SK-N-SH (cell line): Measurements from ENCODE around the gene FADS1. TPM values are rescaled to one million over a fixed set of nuclear protein-coding genes. Genes with fewer than 3 reads are reported as not detected.
A peak's percentile ranks its signal among the peaks of the same experiment; 100 is the strongest.

Source experiments
- CTCF ChIA-PET: fragments of 300-600, 350-600 bp; formaldehyde crosslinking; extraction: SDS; loops from one replicate; lab custom pipeline; 2021; lab: Yijun Ruan, JAX
- POLR2A ChIA-PET: fragments of 350-600 bp; sonication (Branson Sonifier 250); formaldehyde crosslinking; extraction: SDS; loops from one replicate; lab custom pipeline; 2020; ENCODE audit warnings: antibody characterized with exemption, inconsistent platforms; lab: Yijun Ruan, JAX
- DNase-seq: peaks from one replicate; pipeline ENCODE4 v3.0.0; 2012
- H2AFZ ChIP-seq: fragments of 200-600 bp; sonication (generic); 2 replicates; pipeline ENCODE4 v1.8.1; 2016; ENCODE audit warnings: antibody characterized with exemption, mild to moderate bottlenecking, low read depth
- H3F3A ChIP-seq: fragments of 200-600 bp; sonication (generic); replicated peaks from 2 replicates; pipeline ENCODE3; 2016; ENCODE audit warnings: antibody characterized with exemption, mild to moderate bottlenecking; ENCODE audit not compliant: insufficient read depth
- H3K27ac ChIP-seq, 2 experiments: fragments of 200-500 bp in 1 of 2; fragments of 200-600 bp in 1 of 2; sonication (Bioruptor generic) in 1 of 2; sonication (generic), shearing (Covaris generic) in 1 of 2; 2 replicates each; pipeline versions ENCODE4 v1.5.1 to v1.6.1; 2014 to 2016; ENCODE audit warnings: low read depth in 2 of 2, inconsistent platforms in 1 of 2, low read length in 1 of 2, mild to moderate bottlenecking in 1 of 2, mixed read lengths in 1 of 2
- H3K27me3 ChIP-seq: fragments of 200-600 bp; sonication (generic), shearing (Covaris generic); 2 replicates; pipeline ENCODE4 v1.6.1; 2016; ENCODE audit warnings: mixed run types; ENCODE audit not compliant: insufficient read depth
- H3K36me3 ChIP-seq, 2 experiments: fragments of 200-500 bp in 1 of 2; fragments of 200-600 bp in 1 of 2; sonication (Bioruptor generic) in 1 of 2; sonication (generic) in 1 of 2; replicated peaks in 1 of 2; 2 replicates each; pipeline versions ENCODE3 to v1.5.1; 2014 to 2016; ENCODE audit warnings: low read length in 1 of 2, mild to moderate bottlenecking in 1 of 2; ENCODE audit not compliant: insufficient read depth in 2 of 2, control insufficient read depth in 1 of 2
- H3K4me1 ChIP-seq, 2 experiments: fragments of 200-500 bp in 1 of 2; fragments of 200-600 bp in 1 of 2; sonication (Bioruptor generic) in 1 of 2; sonication (generic), shearing (Covaris generic) in 1 of 2; 2 replicates each; pipeline versions ENCODE4 v1.5.1 to v1.6.1; 2014 to 2016; ENCODE audit warnings: low read depth in 1 of 2, low read length in 1 of 2, mixed run types in 1 of 2; ENCODE audit not compliant: insufficient read depth in 2 of 2, control insufficient read depth in 1 of 2
- H3K4me2 ChIP-seq: fragments of 200-600 bp; sonication (generic), shearing (Covaris generic); 2 replicates; pipeline ENCODE4 v1.6.1; 2017; ENCODE audit warnings: mixed run types
- H3K4me3 ChIP-seq, 2 experiments: fragments of 200-500 bp in 1 of 2; fragments of 200-600 bp in 1 of 2; sonication (Bioruptor generic) in 1 of 2; sonication (generic), shearing (Covaris generic) in 1 of 2; 2 replicates each; pipeline versions ENCODE4 v1.5.1 to v1.8.1; 2014 to 2016; ENCODE audit warnings: low read depth in 2 of 2, inconsistent platforms in 1 of 2, low read length in 1 of 2, mild to moderate bottlenecking in 1 of 2, mixed read lengths in 1 of 2, moderate library complexity in 1 of 2
- H3K79me2 ChIP-seq: fragments of 200-600 bp; sonication (generic); 2 replicates; pipeline ENCODE4 v1.8.1; 2017; ENCODE audit warnings: mild to moderate bottlenecking; ENCODE audit not compliant: insufficient read depth
- H3K9ac ChIP-seq: fragments of 200-600 bp; sonication (generic); 2 replicates; pipeline ENCODE4 v1.6.1; 2017; ENCODE audit warnings: mixed run types
- H3K9me2 ChIP-seq: fragments of 200-600 bp; sonication (generic); 2 replicates; pipeline ENCODE4 v1.6.1; 2017; ENCODE audit warnings: mixed run types
- H3K9me3 ChIP-seq: fragments of 200-600 bp; sonication (generic); 2 replicates; pipeline ENCODE4 v1.6.1; 2017; ENCODE audit warnings: mixed run types, mild to moderate bottlenecking, moderate library complexity
- H4K20me1 ChIP-seq: fragments of 200-600 bp; sonication (generic); 2 replicates; pipeline ENCODE4 v1.6.1; 2017; ENCODE audit warnings: mild to moderate bottlenecking, mixed run types; ENCODE audit not compliant: insufficient read depth
- CTCF ChIP-seq: fragments of 200-600 bp; sonication (generic); IDR thresholded peaks from 2 replicates; pipeline ENCODE4 v1.6.1; 2017; ENCODE audit warnings: antibody characterized with exemption, mild to moderate bottlenecking, moderate library complexity
- ELF1 ChIP-seq: IDR thresholded peaks from 2 replicates; pipeline ENCODE4 v1.4.0; 2012
- EZH2phosphoT487 ChIP-seq: fragments of 200-600 bp; sonication (generic); IDR thresholded peaks from 2 replicates; pipeline ENCODE4 v1.6.1; 2017; ENCODE audit warnings: low read depth, mixed run types, mild to moderate bottlenecking, antibody characterized with exemption, moderate library complexity, borderline replicate concordance
- FOXJ3 ChIP-seq: sonication (generic); formaldehyde crosslinking; IDR thresholded peaks from 2 replicates; pipeline ENCODE4 v1.5.1; 2020; ENCODE audit warnings: mild to moderate bottlenecking, missing genetic modification reagents
- FOXM1 ChIP-seq: IDR thresholded peaks from 2 replicates; pipeline ENCODE4 v1.4.0; 2012; ENCODE audit warnings: low read depth, mild to moderate bottlenecking
- GABPA ChIP-seq: IDR thresholded peaks from 2 replicates; pipeline ENCODE4 v1.4.0; 2012; ENCODE audit warnings: low read depth, mild to moderate bottlenecking
- GATA2 ChIP-seq: sonication (generic); formaldehyde crosslinking; IDR thresholded peaks from 2 replicates; pipeline ENCODE4 v1.5.0; 2020; ENCODE audit warnings: mild to moderate bottlenecking, missing genetic modification reagents
- IRF3 ChIP-seq: fragments of 150-350 bp; IDR thresholded peaks from 2 replicates; pipeline ENCODE4 v1.6.1; 2016; ENCODE audit warnings: mild to moderate bottlenecking, low read depth, low read length
- MAX ChIP-seq: IDR thresholded peaks from 2 replicates; pipeline ENCODE4 v1.4.0; 2012; ENCODE audit warnings: low read depth
- MXI1 ChIP-seq: IDR thresholded peaks from 2 replicates; pipeline ENCODE4 v1.6.1; 2012; ENCODE audit warnings: mild to moderate bottlenecking, low read depth, low read length, improper control_type of control experiment
- RCOR1 ChIP-seq: fragments of 150-350 bp; IDR thresholded peaks from 2 replicates; pipeline ENCODE4 v1.6.1; 2017; ENCODE audit warnings: antibody characterized with exemption, low read length
- RFX5 ChIP-seq: IDR thresholded peaks from 2 replicates; pipeline ENCODE4 v1.6.1; 2012; ENCODE audit warnings: mild to moderate bottlenecking, improper control_type of control experiment, low read length
- RXRA ChIP-seq: IDR thresholded peaks from 2 replicates; pipeline ENCODE4 v1.4.0; 2012; ENCODE audit warnings: low read depth, mild to moderate bottlenecking, borderline replicate concordance
- SIN3A ChIP-seq: IDR thresholded peaks from 2 replicates; pipeline ENCODE4 v1.6.1; 2012; ENCODE audit warnings: low read depth, mild to moderate bottlenecking, low read length, moderate library complexity, borderline replicate concordance
- SMC3 ChIP-seq: IDR thresholded peaks from 2 replicates; pipeline ENCODE4 v1.6.1; 2012; ENCODE audit warnings: low read depth, low read length, improper control_type of control experiment
- TAF1 ChIP-seq: IDR thresholded peaks from 2 replicates; pipeline ENCODE4 v1.6.1; 2012; ENCODE audit warnings: low read depth, mild to moderate bottlenecking, low read length, moderate library complexity, borderline replicate concordance
- TCF12 ChIP-seq: IDR thresholded peaks from 2 replicates; pipeline ENCODE4 v1.4.0; 2012
- WGBS: methylation state at CpG from one replicate; pipeline ENCODE4 v1.1.6; 2017; ENCODE audit warnings: low lambda C conversion rate; 5-methylcytosine and 5-hydroxymethylcytosine counted together
- polyA plus RNA-seq, 3 experiments: library from polyadenylated mRNA; depleted of rRNA; stranded (reverse); fragments of >200 nt; gene quantifications; 2 replicates each; pipeline ENCODE4 v1.2.3, GENCODE V29; 2012
- TF ChIP-seq, protein P1 (sequence below): IDR thresholded peaks from 2 replicates; pipeline ENCODE4 v1.4.0; 2012; ENCODE audit warnings: low read depth, borderline replicate concordance
- TF ChIP-seq, protein P2 (sequence below): IDR thresholded peaks from 2 replicates; pipeline ENCODE4 v1.6.1; 2012; ENCODE audit warnings: mild to moderate bottlenecking, low read depth, low read length, moderate library complexity

FADS1 gene
- polyA plus RNA-seq, 1 of the 3 experiments (the other 2 are of a cell fraction) = 20.6 TPM

GRCh38 chr11:61828629-61829407 is 12.0 kb upstream of the FADS1 start (continued):
- TF ChIP-seq, protein P1, sequence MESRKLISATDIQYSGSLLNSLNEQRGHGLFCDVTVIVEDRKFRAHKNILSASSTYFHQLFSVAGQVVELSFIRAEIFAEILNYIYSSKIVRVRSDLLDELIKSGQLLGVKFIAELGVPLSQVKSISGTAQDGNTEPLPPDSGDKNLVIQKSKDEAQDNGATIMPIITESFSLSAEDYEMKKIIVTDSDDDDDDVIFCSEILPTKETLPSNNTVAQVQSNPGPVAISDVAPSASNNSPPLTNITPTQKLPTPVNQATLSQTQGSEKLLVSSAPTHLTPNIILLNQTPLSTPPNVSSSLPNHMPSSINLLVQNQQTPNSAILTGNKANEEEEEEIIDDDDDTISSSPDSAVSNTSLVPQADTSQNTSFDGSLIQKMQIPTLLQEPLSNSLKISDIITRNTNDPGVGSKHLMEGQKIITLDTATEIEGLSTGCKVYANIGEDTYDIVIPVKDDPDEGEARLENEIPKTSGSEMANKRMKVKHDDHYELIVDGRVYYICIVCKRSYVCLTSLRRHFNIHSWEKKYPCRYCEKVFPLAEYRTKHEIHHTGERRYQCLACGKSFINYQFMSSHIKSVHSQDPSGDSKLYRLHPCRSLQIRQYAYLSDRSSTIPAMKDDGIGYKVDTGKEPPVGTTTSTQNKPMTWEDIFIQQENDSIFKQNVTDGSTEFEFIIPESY = no peak
- no peak for TF ChIP-seq ELF1
- TF ChIP-seq, protein P2, sequence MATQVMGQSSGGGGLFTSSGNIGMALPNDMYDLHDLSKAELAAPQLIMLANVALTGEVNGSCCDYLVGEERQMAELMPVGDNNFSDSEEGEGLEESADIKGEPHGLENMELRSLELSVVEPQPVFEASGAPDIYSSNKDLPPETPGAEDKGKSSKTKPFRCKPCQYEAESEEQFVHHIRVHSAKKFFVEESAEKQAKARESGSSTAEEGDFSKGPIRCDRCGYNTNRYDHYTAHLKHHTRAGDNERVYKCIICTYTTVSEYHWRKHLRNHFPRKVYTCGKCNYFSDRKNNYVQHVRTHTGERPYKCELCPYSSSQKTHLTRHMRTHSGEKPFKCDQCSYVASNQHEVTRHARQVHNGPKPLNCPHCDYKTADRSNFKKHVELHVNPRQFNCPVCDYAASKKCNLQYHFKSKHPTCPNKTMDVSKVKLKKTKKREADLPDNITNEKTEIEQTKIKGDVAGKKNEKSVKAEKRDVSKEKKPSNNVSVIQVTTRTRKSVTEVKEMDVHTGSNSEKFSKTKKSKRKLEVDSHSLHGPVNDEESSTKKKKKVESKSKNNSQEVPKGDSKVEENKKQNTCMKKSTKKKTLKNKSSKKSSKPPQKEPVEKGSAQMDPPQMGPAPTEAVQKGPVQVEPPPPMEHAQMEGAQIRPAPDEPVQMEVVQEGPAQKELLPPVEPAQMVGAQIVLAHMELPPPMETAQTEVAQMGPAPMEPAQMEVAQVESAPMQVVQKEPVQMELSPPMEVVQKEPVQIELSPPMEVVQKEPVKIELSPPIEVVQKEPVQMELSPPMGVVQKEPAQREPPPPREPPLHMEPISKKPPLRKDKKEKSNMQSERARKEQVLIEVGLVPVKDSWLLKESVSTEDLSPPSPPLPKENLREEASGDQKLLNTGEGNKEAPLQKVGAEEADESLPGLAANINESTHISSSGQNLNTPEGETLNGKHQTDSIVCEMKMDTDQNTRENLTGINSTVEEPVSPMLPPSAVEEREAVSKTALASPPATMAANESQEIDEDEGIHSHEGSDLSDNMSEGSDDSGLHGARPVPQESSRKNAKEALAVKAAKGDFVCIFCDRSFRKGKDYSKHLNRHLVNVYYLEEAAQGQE = no peak
- TF ChIP-seq RFX5 = no peak
- TF ChIP-seq RXRA = 0 out of 2 replicates have a peak, but pooled peaks have one; percentile 13
- TF ChIP-seq GABPA = no peak
- TF ChIP-seq MAX = no peak
- no peak for TF ChIP-seq RCOR1
- 0 out of 2 replicates have a peak, but pooled peaks have one; percentile 5 for TF ChIP-seq FOXJ3 (CRISPR knock-in tag)
- TF ChIP-seq IRF3 = no peak
- no peak for TF ChIP-seq GATA2 (CRISPR knock-in tag)
- TF ChIP-seq SIN3A = no peak

DNA sequence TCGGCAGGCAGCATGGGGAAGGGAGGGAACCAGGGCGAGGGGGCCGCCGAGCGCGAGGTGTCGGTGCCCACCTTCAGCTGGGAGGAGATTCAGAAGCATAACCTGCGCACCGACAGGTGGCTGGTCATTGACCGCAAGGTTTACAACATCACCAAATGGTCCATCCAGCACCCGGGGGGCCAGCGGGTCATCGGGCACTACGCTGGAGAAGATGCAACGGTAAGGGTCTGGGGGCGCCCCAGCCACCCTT is 11.5 kb upstream of the FADS1 start:
- Histone ChIP-seq H3K4me3 (peak overlapping the region; percentile 70 to 96), H3K36me3 (peaks cover 0 to 7% of the 10 kb centered on the region in 2 experiments), H2AFZ (peak overlapping the region; percentile 71; the same call in 1 of the 2 replicates), H3K9me2 (no peaks in the 10 kb centered on the region), H3F3A (no peaks in the 10 kb centered on the region), H3K9me3 (no peaks in the 10 kb centered on the region), H3K27me3 (no peaks in the 10 kb centered on the region), H3K4me1 (peaks cover 15 to 51% of the 10 kb centered on the region in 2 experiments; a peak in 3 of 4 replicates), H3K79me2 (peaks cover 43% of the 10 kb centered on the region), H3K9ac (peak overlapping the region; percentile 67), H3K4me2 (peak overlapping the region; percentile 91), H4K20me1 (no peaks in the 10 kb centered on the region; the same call in 1 of the 2 replicates), H3K27ac (peak overlapping the region; percentile 21 to 99; a peak in 3 of 4 replicates)
- no peak for TF ChIP-seq TAF1
- no peak for TF ChIP-seq RFX5
- TF ChIP-seq SIN3A = no peak
- TF ChIP-seq FOXM1 = no peak
- TF ChIP-seq TCF12 = no peak
- TF ChIP-seq CTCF = no peak
- no peak for TF ChIP-seq IRF3
- no peak for TF ChIP-seq MXI1
- TF ChIP-seq RCOR1 = no peak
- no peak for TF ChIP-seq EZH2phosphoT487
- no peak for TF ChIP-seq SMC3
- WGBS = 0% methylated on average over 1 of the region's 16 CpGs
- ChIA-PET CTCF (interaction anchor here (1.0 to 4.5 kb wide), 16 partner anchors 10 to 280 kb away, joined by 3 to 63 read pairs (median 5); partner anchors contain the start of gene FADS1), POLR2A (interaction anchor here (0.6 to 5.3 kb wide), 6 partner anchors 12 to 1820 kb away, joined by 3 to 84 read pairs (median 5); partner anchors contain the start of genes FADS1, FEN1, FTH1 and TMEM258)
- DNase-seq = no peak
